IMR-90 (cell line): Measurements from ENCODE around the gene MAG. TPM values are rescaled to one million over a fixed set of nuclear protein-coding genes. Genes with fewer than 3 reads are reported as not detected.

ENCODE experiments used
- ATAC-seq: fragments of 200-7000 bp; cut with Tn5 transposase; 2 replicates; pipeline ENCODE4 v1.9.1; 2020; ENCODE audit warnings: low read depth, mild to moderate bottlenecking, moderate library complexity
- BruUV-seq: library from RNA; stranded (reverse); fragments of 400-500 nt; replicated peaks from 2 replicates; lab custom pipeline; 2021; lab: Mats Ljungman, UMichigan
- CTCF ChIA-PET: fragments of 300-600 bp; formaldehyde crosslinking; extraction: SDS; loops from one replicate; lab custom pipeline; 2021; ENCODE audit warnings: antibody characterized with exemption; lab: Yijun Ruan, JAX
- POLR2A ChIA-PET: fragments of 300-600 bp; sonication (Branson Sonifier 250); formaldehyde crosslinking; loops from one replicate; lab custom pipeline; 2022; ENCODE audit warnings: antibody characterized with exemption; ENCODE audit not compliant: unreplicated experiment; lab: Charles Lee
- DNase-seq: peaks from one replicate; pipeline ENCODE4 v3.0.0; 2013
- H2AFZ ChIP-seq: replicated peaks from 2 replicates; pipeline ENCODE3; 2013; ENCODE audit warnings: low read length, mild to moderate bottlenecking; ENCODE audit not compliant: poor library complexity
- H2AK5ac ChIP-seq: 2 replicates; pipeline ENCODE4 v1.6.1; 2013; ENCODE audit warnings: low read depth, low read length, inconsistent platforms
- H2AK9ac ChIP-seq: replicated peaks from 2 replicates; pipeline ENCODE3; 2013; ENCODE audit warnings: mild to moderate bottlenecking, low read depth, low read length, moderate library complexity; ENCODE audit not compliant: poor library complexity
- H2BK120ac ChIP-seq: 2 replicates; pipeline ENCODE4 v1.6.1; 2013; ENCODE audit warnings: low read depth, low read length, inconsistent platforms
- H2BK15ac ChIP-seq: 3 replicates; pipeline ENCODE4 v1.6.1; 2013; ENCODE audit warnings: low read depth, low read length, inconsistent platforms
- H2BK20ac ChIP-seq: 2 replicates; pipeline ENCODE4 v1.6.1; 2013; ENCODE audit warnings: low read depth, mild to moderate bottlenecking, inconsistent platforms, low read length, moderate library complexity
- H2BK5ac ChIP-seq: 2 replicates; pipeline ENCODE4 v1.6.1; 2013; ENCODE audit warnings: mild to moderate bottlenecking, low read depth, low read length, inconsistent platforms; ENCODE audit not compliant: poor library complexity, severe bottlenecking
- H3K14ac ChIP-seq: replicated peaks from 2 replicates; pipeline ENCODE4 v1.6.1; 2013; ENCODE audit warnings: low read depth, low read length, inconsistent platforms
- H3K18ac ChIP-seq: 2 replicates; pipeline ENCODE4 v1.6.1; 2013; ENCODE audit warnings: low read depth, low read length, control low read depth
- H3K23ac ChIP-seq: 2 replicates; pipeline ENCODE4 v1.6.1; 2013; ENCODE audit warnings: low read depth, low read length, inconsistent platforms
- H3K27ac ChIP-seq: 2 replicates; pipeline ENCODE4 v1.5.1; 2013; ENCODE audit warnings: mild to moderate bottlenecking, control low read depth, low read length; ENCODE audit not compliant: insufficient read depth
- H3K27me3 ChIP-seq: 2 replicates; pipeline ENCODE4 v1.6.1; 2013; ENCODE audit warnings: low read length; ENCODE audit not compliant: control insufficient read depth, insufficient read depth
- H3K36me3 ChIP-seq: 2 replicates; pipeline ENCODE4 v1.6.1; 2013; ENCODE audit warnings: low read length, mixed read lengths; ENCODE audit not compliant: control insufficient read depth, insufficient read depth
- H3K4ac ChIP-seq: 2 replicates; pipeline ENCODE4 v1.6.1; 2013; ENCODE audit warnings: low read depth, low read length, inconsistent platforms
- H3K4me1 ChIP-seq: 2 replicates; pipeline ENCODE4 v1.6.1; 2013; ENCODE audit warnings: low read length, mixed read lengths; ENCODE audit not compliant: control insufficient read depth, insufficient read depth
- H3K4me2 ChIP-seq: 2 replicates; pipeline ENCODE4 v1.6.1; 2013; ENCODE audit warnings: low read depth, mild to moderate bottlenecking, control low read depth, low read length, moderate library complexity
- H3K4me3 ChIP-seq: 2 replicates; pipeline ENCODE4 v1.5.1; 2013; ENCODE audit warnings: low read depth, mild to moderate bottlenecking, control low read depth, low read length, moderate library complexity; ENCODE audit not compliant: insufficient read depth
- H3K56ac ChIP-seq: 2 replicates; pipeline ENCODE4 v1.6.1; 2013; ENCODE audit warnings: low read length, inconsistent platforms; ENCODE audit not compliant: insufficient read depth; ENCODE audit errors: extremely low read depth
- H3K79me1 ChIP-seq, 2 experiments: 2 replicates each; pipeline ENCODE4 v1.6.1; 2013; ENCODE audit warnings: low read length in 2 of 2, inconsistent platforms in 1 of 2, low read depth in 1 of 2
- H3K9ac ChIP-seq: 2 replicates; pipeline ENCODE4 v1.6.1; 2013; ENCODE audit warnings: low read depth, low read length, control low read depth
- H3K9me1 ChIP-seq: 2 replicates; pipeline ENCODE4 v1.6.1; 2013; ENCODE audit warnings: low read length, inconsistent platforms; ENCODE audit not compliant: insufficient read depth
- H3K9me3 ChIP-seq: 2 replicates; pipeline ENCODE4 v1.6.1; 2013; ENCODE audit warnings: low read length; ENCODE audit not compliant: control insufficient read depth, insufficient read depth
- H4K20me1 ChIP-seq: 2 replicates; pipeline ENCODE4 v1.6.1; 2013; ENCODE audit warnings: low read length, inconsistent platforms; ENCODE audit not compliant: insufficient read depth
- H4K5ac ChIP-seq: 2 replicates; pipeline ENCODE4 v1.6.1; 2013; ENCODE audit warnings: mild to moderate bottlenecking, low read depth, low read length, control low read depth
- H4K8ac ChIP-seq, 2 experiments: 2 replicates each; pipeline ENCODE4 v1.6.1; 2013; ENCODE audit warnings: low read depth in 2 of 2, low read length in 2 of 2, control low read depth in 1 of 2, inconsistent platforms in 1 of 2
- H4K91ac ChIP-seq: 2 replicates; pipeline ENCODE4 v1.6.1; 2013; ENCODE audit warnings: low read depth, low read length, inconsistent platforms; ENCODE audit not compliant: insufficient read depth
- CHD1 ChIP-seq: IDR thresholded peaks from 2 replicates; pipeline ENCODE4 v1.6.1; 2012; ENCODE audit warnings: low read depth, low read length, improper control_type of control experiment
- ELK1 ChIP-seq: fragments of 150-350 bp; IDR thresholded peaks from 2 replicates; pipeline ENCODE4 v1.6.1; 2016; ENCODE audit warnings: low read depth, mild to moderate bottlenecking, low read length, moderate library complexity, borderline replicate concordance
- NFE2L2 ChIP-seq: fragments of 150-350 bp; IDR thresholded peaks from 2 replicates; pipeline ENCODE4 v1.6.1; 2016; ENCODE audit warnings: low read depth, mild to moderate bottlenecking, low read length
- WGBS, 2 experiments: methylation state at CpG; one replicate each; pipeline versions ENCODE4 v1.1.5 to v1.1.7; 2013; ENCODE audit warnings: missing lambda C conversion rate in 2 of 2; ENCODE audit not compliant: insufficient read length in 1 of 2; ENCODE audit errors: extremely low coverage in 2 of 2; 5-methylcytosine and 5-hydroxymethylcytosine counted together
- dilution Hi-C: fragments of 300-500 bp; cut with HindIII; formaldehyde crosslinking; loops from one replicate; pipeline ENCODE4 v1.14.3; 2018; ENCODE audit warnings: low sequenced_read_pairs; ENCODE audit not compliant: unreplicated experiment
- in situ Hi-C: fragments of 300-500 bp; cut with MboI; formaldehyde crosslinking; loops from 3 replicates; pipeline ENCODE4 v1.14.3; 2019; ENCODE audit warnings: low sequenced_read_pairs, inconsistent platforms, mixed read lengths
- intact Hi-C: fragments of 100-400 bp; cut with micrococcal nuclease; formaldehyde crosslinking; loops from 2 replicates; pipeline ENCODE4 v1.10.0; 2022
- polyA plus RNA-seq, 3 experiments: library from polyadenylated mRNA; depleted of rRNA; stranded (reverse); fragments of >200 nt; gene quantifications; 2 replicates each; pipeline ENCODE4 v1.2.3, GENCODE V29; 2012; ENCODE audit warnings: low replicate concordance in 1 of 3
- total RNA-seq: library from RNA; depleted of rRNA; stranded (reverse); fragments of >200 nt; gene quantifications from 2 replicates; pipeline ENCODE4 v1.2.3, GENCODE V29; 2012

MAG gene
- total and polyA plus RNA-seq, 2 of the 4 experiments (the other 2 are of a cell fraction) = not detected

GRCh38 chr19:35346193-35347052 is 54.5 kb downstream of the MAG start (continued):
- TF ChIP-seq NFE2L2 = no peak

- H3K56ac ChIP-seq = no peak within 1 kb of the TSS
- no peak within 1 kb of the TSS for H4K5ac ChIP-seq
- H4K20me1 ChIP-seq = no peaks in the 10 kb centered on the region
- no peak within 1 kb of the TSS for H3K4me2 ChIP-seq
- no peaks in the 10 kb centered on the region for H3K79me1 ChIP-seq
- BruUV-seq = no TSS peak
- H2BK20ac ChIP-seq = no peak within 1 kb of the TSS
- no peak within 1 kb of the TSS for H3K9ac ChIP-seq
- no peak for DNase-seq
- no peaks in the 10 kb centered on the region for H3K36me3 ChIP-seq
- H3K14ac ChIP-seq = no peak within 1 kb of the TSS
- H3K9me3 ChIP-seq = no peaks in the 10 kb centered on the region
- no peak within 1 kb of the TSS for H3K27ac ChIP-seq
- dilution Hi-C loops = no loop called here
- POLR2A ChIA-PET = no interaction called here
- in situ Hi-C loops = loop anchor here (25.0 kb wide), 1 partner anchor 240 kb away; the partner anchor contains the start of gene PMIS2
- no peak within 1 kb of the TSS for H2AK9ac ChIP-seq
- H3K4me1 ChIP-seq = no peaks in the 10 kb centered on the region
- no peak within 1 kb of the TSS for H2BK5ac ChIP-seq
- no peak within 1 kb of the TSS for H2BK120ac ChIP-seq
- intact Hi-C loops = no loop called here
- no peak for TF ChIP-seq ELK1
- no peak for TF ChIP-seq CHD1
- H2AK5ac ChIP-seq = no peak within 1 kb of the TSS
- 71% methylated on average over 5 of the region's 18 CpGs; no CpG with 5 or more reads in 1 of the 2 experiments for WGBS, 2 experiments
- no peak within 1 kb of the TSS for H3K18ac ChIP-seq
- H2AFZ ChIP-seq = no peak within 1 kb of the TSS
- H3K27me3 ChIP-seq = peaks cover 11% of the 10 kb centered on the region
- H3K4ac ChIP-seq = no peak within 1 kb of the TSS
- no peak within 1 kb of the TSS for H4K91ac ChIP-seq
- H3K9me1 ChIP-seq = no peaks in the 10 kb centered on the region
- CTCF ChIA-PET = interaction anchor here (0.7 kb wide), 1 partner anchor 147 kb away, joined by 3 read pairs; no protein-coding TSS in a partner anchor
- H4K8ac ChIP-seq = no peak within 1 kb of the TSS
- H3K23ac ChIP-seq = no peak within 1 kb of the TSS
- no peak within 1 kb of the TSS for H3K4me3 ChIP-seq
- H2BK15ac ChIP-seq = no peak within 1 kb of the TSS
- no peak for ATAC-seq
Measured at GRCh38 chr19:35347171-35347929, 55.4 kb downstream of the MAG start, which contains the start of gene FFAR1. TSS of gene FFAR1 (plus strand) at chr19:35347902. CDS start at chr19:35351552, 3,650 bp downstream.
